Measurements from ENCODE around the gene GAS7.

- no peak for TF ChIP-seq POLR2A (IDR thresholded peaks at IDR 0.05)
- TF ChIP-seq CTCF (IDR thresholded peaks at IDR 0.05) = no peak
These were observed 246.6 kb downstream of the GAS7 start for GRCh38 chr17:9951803-9952202.
